SIG-M5 treated with dmso at 0.1 percent for 504 hours (cell line): ENCODE results near the gene RPA1.

ENCODE experiments used
- DNase-seq: peaks from one replicate; lab custom pipeline; 2025; ENCODE audit not compliant: unreplicated experiment; lab: John Stamatoyannopoulos, UW

Gene RPA1

DNA sequence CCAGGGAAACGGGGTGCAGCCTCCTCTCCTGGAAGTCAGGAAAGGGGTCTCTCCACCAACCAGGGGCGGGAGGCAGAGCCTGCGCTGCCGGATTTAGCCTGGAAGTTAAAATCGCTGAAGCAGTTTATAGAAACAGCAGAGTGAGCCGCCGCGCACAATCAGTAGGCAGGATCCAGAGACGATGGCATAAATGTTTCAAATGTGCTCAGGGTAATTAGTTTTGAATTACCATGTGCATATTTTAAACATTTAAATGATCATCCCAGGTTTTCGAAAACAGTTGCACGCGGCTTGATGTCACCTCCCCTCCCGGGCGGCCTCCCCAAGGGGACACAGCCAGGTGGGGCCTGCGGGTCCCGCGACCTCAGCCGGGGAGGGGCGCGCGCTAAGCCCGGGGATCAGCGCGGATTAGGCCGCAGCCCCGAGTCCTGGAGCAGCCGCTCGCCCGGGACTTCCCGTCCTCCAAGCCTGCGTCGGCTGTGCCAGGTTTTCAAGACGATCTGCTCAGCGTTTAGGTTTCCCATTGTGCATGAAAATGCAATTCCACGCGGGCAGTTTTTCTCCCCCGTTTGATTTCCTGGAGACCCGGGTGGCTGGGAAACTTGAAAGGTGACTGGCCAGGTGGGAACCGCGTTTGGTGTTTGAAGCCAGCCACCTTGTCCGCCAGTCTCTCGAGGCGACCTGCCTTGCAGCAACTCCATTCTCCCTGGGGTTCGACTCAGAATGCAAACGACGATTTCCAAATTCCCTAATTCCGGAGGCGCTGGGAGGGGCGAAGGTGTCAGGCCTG is 78.3 kb downstream of the RPA1 start:
- DNase-seq: no peak

- peak; percentile 68 for DNase-seq
Measured at GRCh38 chr17:1908699-1909309, 79.0 kb downstream of the RPA1 start.

DNA sequence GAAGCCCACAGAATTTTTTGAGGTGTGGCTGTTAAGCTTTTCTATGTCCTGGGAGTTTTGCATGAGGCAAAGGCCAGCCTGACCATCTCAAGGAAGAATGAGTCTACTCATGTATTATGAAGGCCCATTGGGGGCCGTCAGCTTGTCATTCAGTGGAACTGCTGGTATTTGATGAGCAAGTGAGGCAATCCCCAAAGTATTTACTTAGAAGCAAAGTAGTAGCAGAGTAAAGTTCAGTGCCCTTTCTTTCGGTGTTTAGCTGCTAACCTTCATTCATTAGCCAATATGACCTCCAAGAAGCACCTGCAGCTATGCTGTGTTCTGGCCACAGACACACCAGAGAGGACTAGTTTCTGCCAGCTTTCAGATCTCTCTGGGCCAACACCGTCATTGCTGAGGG is 80.2 kb downstream of the RPA1 start:
- DNase-seq: no peak

GRCh38 chr17:1912146-1912545 is 82.3 kb downstream of the RPA1 start:
- DNase-seq: no peak

- no peak for DNase-seq
Measured at GRCh38 chr17:1913702-1914101, 83.9 kb downstream of the RPA1 start.

- DNase-seq: no peak
Measured at GRCh38 chr17:1914661-1915083, 84.9 kb downstream of the RPA1 start.

- peak; percentile 4 for DNase-seq
Measured at GRCh38 chr17:1915889-1916288, 86.1 kb downstream of the RPA1 start.

GRCh38 chr17:1916316-1916715 is 86.5 kb downstream of the RPA1 start:
- DNase-seq: no peak

- DNase-seq: no peak
Measured at GRCh38 chr17:1916963-1917715, 87.3 kb downstream of the RPA1 start.

DNA sequence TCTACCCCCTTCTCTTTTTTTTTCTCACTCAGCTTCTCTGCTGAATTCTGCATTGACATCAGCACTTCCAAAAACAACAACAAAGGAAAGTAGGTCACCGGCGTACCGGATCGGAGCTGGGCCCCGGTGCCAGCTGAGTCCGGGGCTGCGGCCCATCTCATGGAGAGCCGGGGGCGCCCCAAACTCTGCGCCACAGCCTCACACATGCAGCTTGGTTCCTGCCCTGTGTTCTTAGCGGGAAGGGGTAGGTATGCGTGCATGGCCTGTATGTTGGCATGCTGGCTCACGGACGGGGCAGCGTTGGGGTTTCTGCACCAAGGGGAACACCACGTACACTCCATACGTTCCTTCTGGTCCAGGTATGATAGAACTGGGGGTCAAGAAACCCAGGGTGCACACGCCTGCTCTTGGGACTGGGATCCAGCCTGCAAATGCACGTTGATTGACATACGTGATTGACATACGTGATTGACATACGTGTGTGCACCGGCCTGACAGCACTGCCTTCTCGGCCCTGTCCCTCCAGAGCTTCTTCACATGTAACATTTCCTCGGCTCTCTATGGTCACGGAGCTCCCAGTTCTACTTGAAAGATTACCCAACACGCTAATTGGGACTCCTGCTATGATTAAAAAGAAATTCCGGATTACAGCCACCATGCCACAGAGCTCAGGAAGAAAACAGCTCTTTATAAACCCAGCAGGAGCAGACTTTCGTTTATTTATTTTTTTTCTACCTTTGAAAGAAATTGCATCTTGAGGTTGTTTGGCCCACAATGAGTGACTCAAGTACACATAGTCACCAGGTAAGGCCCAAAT is 88.7 kb downstream of the RPA1 start:
- no peak for DNase-seq

- DNase-seq: no peak
Measured at GRCh38 chr17:1919201-1919600, 89.4 kb downstream of the RPA1 start.

DNA sequence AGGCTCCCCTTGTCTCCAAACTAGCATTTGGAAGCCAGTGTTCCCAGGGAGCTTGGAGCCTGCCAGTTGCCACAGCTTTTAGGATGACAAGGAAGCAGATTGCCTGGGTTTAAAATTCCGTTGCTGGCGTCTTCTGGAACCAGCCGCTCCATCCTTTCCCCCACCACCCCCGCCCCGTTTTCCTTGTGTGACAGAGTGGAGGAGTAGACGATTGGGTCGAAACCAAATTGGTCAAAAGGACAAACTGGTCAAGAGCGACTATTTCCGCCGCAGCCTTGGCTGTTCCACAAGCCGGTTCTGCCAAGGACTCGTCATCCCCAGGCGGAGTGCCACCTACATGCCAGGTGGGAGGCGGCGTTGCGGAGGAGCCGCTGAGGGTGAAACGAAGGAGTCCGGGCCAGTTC is 91.1 kb downstream of the RPA1 start:
- no peak for DNase-seq

- DNase-seq: no peak
Measured at GRCh38 chr17:1928976-1929375, 99.2 kb downstream of the RPA1 start.

- no peak for DNase-seq
Measured at GRCh38 chr17:1930337-1930645, 100.5 kb downstream of the RPA1 start.

DNA sequence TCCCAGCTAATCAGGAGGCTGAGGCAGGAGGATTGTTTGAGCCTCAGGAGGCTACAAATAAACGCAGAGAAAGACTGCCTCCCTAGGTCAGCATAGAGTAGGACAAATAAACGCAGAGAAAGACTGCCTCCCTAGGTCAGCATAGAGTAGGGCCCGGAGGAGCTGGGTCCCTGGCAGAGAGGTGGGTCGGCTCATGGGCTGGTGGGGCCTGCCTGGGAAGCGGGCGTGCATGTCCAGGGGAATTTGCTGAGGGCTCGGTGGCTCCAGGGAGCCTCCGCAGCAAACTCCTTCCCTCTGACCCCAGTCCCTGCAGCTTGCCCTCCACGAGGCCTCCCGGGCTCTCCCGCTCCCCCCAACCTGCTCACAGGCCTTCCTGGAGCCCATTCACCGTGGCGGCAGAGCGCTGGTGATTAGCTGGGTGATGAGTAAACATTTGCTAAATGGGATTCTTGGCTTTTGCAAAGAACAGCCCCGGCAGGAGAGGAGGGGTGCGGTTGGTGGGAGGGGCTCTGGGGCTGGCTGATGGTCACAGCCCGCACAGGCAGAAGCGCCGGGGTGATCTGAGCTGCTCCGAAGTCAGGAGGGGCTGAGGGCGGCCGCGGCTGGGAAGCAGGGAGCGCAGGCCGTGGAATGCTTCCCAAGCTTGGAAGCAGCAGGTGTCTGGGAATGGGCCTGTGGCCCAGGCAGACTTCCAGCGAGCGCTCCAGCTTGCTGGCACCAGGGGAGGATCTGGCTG is 102.2 kb downstream of the RPA1 start:
- no peak for DNase-seq

DNA sequence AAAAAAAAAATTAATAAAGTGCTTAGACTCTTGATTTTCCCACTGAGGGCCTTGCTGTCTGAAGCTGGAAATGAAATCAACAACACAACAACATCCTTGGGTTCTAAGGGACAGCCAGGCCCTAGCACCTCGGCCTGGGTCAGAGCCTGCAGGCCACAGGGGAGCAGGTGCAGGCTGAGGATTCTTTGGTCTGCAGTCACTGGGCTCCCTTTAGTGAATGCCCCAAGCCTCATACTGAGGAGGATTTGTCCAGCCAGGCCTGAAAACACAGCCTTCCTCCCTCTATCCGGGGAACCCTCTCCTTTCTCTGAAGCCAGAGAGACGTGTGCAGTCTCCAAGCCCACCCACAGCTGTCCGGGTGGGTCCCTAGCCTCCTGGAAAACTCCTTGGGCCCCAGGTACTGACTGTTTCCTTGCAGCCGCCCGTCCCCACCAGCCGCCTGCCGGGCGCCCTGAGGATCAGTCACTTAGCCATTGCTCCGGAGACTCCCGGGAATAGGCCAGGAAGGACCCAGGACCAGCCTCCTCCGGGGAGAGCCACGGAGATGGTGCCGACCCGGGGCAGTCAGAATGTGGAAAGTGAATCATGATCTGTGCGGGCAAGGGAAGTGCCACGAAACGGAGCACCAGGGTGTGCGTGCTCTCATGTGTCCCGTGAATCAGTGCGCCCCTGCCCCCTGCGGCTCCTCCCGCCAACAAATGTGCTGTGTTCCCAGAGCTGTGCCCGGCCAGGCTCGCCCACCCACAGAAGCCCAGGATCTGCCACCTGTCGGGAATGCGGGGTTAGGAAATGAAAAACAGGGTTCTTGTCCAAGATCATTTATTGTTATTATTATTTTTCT is 104.3 kb downstream of the RPA1 start:
- DNase-seq: no peak

DNA sequence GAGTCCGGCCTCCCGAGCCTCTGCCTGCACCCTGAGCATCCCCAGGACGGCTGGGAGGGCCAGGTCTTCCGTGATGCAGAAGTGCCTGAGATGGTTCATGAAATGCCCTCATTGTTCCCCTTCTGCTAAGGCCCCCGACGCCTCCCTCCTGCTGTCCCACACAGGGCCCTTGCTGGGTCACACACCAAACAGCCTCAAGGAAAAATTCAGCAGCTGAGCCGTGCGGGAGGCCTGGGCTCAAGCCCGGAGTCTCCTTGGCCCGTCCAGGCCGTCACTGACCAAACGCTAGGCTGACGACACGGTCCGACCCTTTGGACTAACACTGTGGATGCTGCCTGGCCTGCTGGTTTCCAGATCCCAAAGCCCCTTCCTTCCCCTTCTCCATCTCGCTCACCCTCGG is 105.1 kb downstream of the RPA1 start:
- DNase-seq: no peak

- DNase-seq: no peak
Measured at GRCh38 chr17:1936766-1937165, 107.0 kb downstream of the RPA1 start.

GRCh38 chr17:1937461-1937860 is 107.7 kb downstream of the RPA1 start:
- no peak for DNase-seq
